CD4-positive, alpha-beta T cell treated with Interleukin-6 for 4 hours (primary cell): ENCODE measurements around the gene CHPT1.
"Not testable (repeated sequence)": the region's sequence is repeated elsewhere in the genome, so short reads cannot be mapped to it uniquely, and the experiment has no call there.

ENCODE experiments used
- DNase-seq: peaks from one replicate; pipeline ENCODE4 v3.0.0-alpha.2; 2020; ENCODE audit warnings: mixed read lengths

Gene CHPT1

GRCh38 chr12:101729842-101730241, 32.4 kb downstream of the CHPT1 start:
- DNase-seq: no peak

- no peak for DNase-seq
Measured at GRCh38 chr12:101732318-101732717, 34.9 kb downstream of the CHPT1 start.

GRCh38 chr12:101733166-101733565, 35.7 kb downstream of the CHPT1 start:
- no peak for DNase-seq

- not testable (repeated sequence) for DNase-seq
Measured at GRCh38 chr12:101734482-101734881, 37.0 kb downstream of the CHPT1 start.

GRCh38 chr12:101737476-101737875, 40.0 kb downstream of the CHPT1 start:
- DNase-seq: no peak

GRCh38 chr12:101738920-101739665, 41.7 kb downstream of the CHPT1 start, which contains the start of gene SYCP3:
TSS of gene SYCP3 (minus strand) at chr12:101739462. CDS start at chr12:101737935, 1,527 bp downstream.
- DNase-seq: no peak

- no peak for DNase-seq
Measured at GRCh38 chr12:101740566-101740965, 43.1 kb downstream of the CHPT1 start.

- DNase-seq: no peak
Measured at GRCh38 chr12:101740980-101741379, 43.5 kb downstream of the CHPT1 start.

- DNase-seq: no peak
Measured at GRCh38 chr12:101743242-101743641, 45.8 kb downstream of the CHPT1 start.

- DNase-seq: no peak
Measured at GRCh38 chr12:101743724-101744472, 46.5 kb downstream of the CHPT1 start.

GRCh38 chr12:101745481-101745880, 48.0 kb downstream of the CHPT1 start:
- no peak for DNase-seq

GRCh38 chr12:101746196-101746595, 48.8 kb downstream of the CHPT1 start:
- DNase-seq: no peak

- DNase-seq: no peak
Measured at GRCh38 chr12:101746661-101747060, 49.2 kb downstream of the CHPT1 start.

GRCh38 chr12:101747697-101748096, 50.3 kb downstream of the CHPT1 start:
- no peak for DNase-seq

- DNase-seq: no peak
Measured at GRCh38 chr12:101748907-101749306, 51.5 kb downstream of the CHPT1 start.

- DNase-seq: no peak
Measured at GRCh38 chr12:101749657-101750056, 52.2 kb downstream of the CHPT1 start.

GRCh38 chr12:101750152-101750551, 52.7 kb downstream of the CHPT1 start:
- DNase-seq: no peak

- DNase-seq: peak; percentile 20
Measured at GRCh38 chr12:101759396-101760047, 62.1 kb downstream of the CHPT1 start.

- no peak for DNase-seq
Measured at GRCh38 chr12:101761350-101761749, 63.9 kb downstream of the CHPT1 start.

- DNase-seq: no peak
Measured at GRCh38 chr12:101761781-101762180, 64.3 kb downstream of the CHPT1 start.

GRCh38 chr12:101763246-101763931, 65.9 kb downstream of the CHPT1 start:
- no peak for DNase-seq

GRCh38 chr12:101764051-101764792, 66.8 kb downstream of the CHPT1 start:
- DNase-seq: no peak
